Common myeloid progenitor, CD34-positive (primary cell): ENCODE data around the gene GGT6.

Source experiments
- CTCF ChIA-PET: fragments of 350-600 bp; sonication (Branson Sonifier 250); formaldehyde crosslinking; loops from one replicate; lab custom pipeline; 2021; ENCODE audit warnings: antibody characterized with exemption; lab: Charles Lee
- POLR2A ChIA-PET: fragments of 350-600 bp; sonication (Branson Sonifier 250); formaldehyde crosslinking; loops from one replicate; lab custom pipeline; 2021; ENCODE audit warnings: antibody characterized with exemption; lab: Charles Lee
- DNase-seq, 3 donors: peaks; one replicate each; pipeline versions ENCODE4 v3.0.0 to v3.0.0-alpha.2; 2013
- H3K27ac ChIP-seq, 2 experiments: 1 replicate in 1 of 2; 2 replicates in 1 of 2; pipeline ENCODE4 v1.7.0; 2013; ENCODE audit warnings: inconsistent platforms in 2 of 2, low read length in 2 of 2, mild to moderate bottlenecking in 2 of 2, low read depth in 1 of 2, moderate library complexity in 1 of 2; ENCODE audit not compliant: severe bottlenecking in 2 of 2, insufficient read depth in 1 of 2, poor library complexity in 1 of 2
- H3K27me3 ChIP-seq, 5 experiments: replicated peaks in 2 of 5; 1 replicate in 3 of 5; 2 replicates in 2 of 5; pipeline versions ENCODE4 v1.6.1 to v1.7.0; 2013; ENCODE audit warnings: low read length in 4 of 5, mild to moderate bottlenecking in 2 of 5, moderate library complexity in 2 of 5, inconsistent platforms in 1 of 5; ENCODE audit not compliant: insufficient read depth in 5 of 5, control insufficient read depth in 4 of 5
- H3K36me3 ChIP-seq, 4 experiments: 1 replicate in 2 of 4; 2 replicates in 2 of 4; pipeline versions ENCODE4 v1.6.1 to v1.7.0; 2013; ENCODE audit warnings: low read length in 3 of 4, control low read depth in 1 of 4, mild to moderate bottlenecking in 1 of 4; ENCODE audit not compliant: control insufficient read depth in 4 of 4, insufficient read depth in 4 of 4
- H3K4me1 ChIP-seq, 4 experiments: 1 replicate in 3 of 4; 2 replicates in 1 of 4; pipeline versions ENCODE4 v1.6.1 to v1.7.1; 2013; ENCODE audit warnings: low read length in 3 of 4, mild to moderate bottlenecking in 3 of 4, control low read depth in 1 of 4, inconsistent platforms in 1 of 4, moderate library complexity in 1 of 4; ENCODE audit not compliant: control insufficient read depth in 4 of 4, insufficient read depth in 4 of 4; ENCODE audit errors: control extremely low read depth in 1 of 4
- H3K4me3 ChIP-seq, 7 experiments: 1 replicate in 4 of 7; 2 replicates in 3 of 7; pipeline versions ENCODE4 v1.5.1 to v1.7.0; 2013; ENCODE audit warnings: mild to moderate bottlenecking in 7 of 7, low read length in 6 of 7, moderate library complexity in 6 of 7, inconsistent platforms in 2 of 7, low read depth in 2 of 7, control low read depth in 1 of 7; ENCODE audit not compliant: insufficient read depth in 4 of 7, control insufficient read depth in 1 of 7; ENCODE audit errors: extremely low read depth in 1 of 7
- H3K9me3 ChIP-seq, 5 experiments: 1 replicate in 4 of 5; 2 replicates in 1 of 5; pipeline versions ENCODE4 v1.6.1 to v1.7.1; 2013; ENCODE audit warnings: low read length in 4 of 5, mild to moderate bottlenecking in 2 of 5, inconsistent platforms in 1 of 5, low read depth in 1 of 5, moderate library complexity in 1 of 5; ENCODE audit not compliant: control insufficient read depth in 4 of 5, insufficient read depth in 2 of 5; ENCODE audit errors: control extremely low read depth in 1 of 5
- WGBS: methylation state at CpG from one replicate; pipeline ENCODE4 v1.1.5; 2013; ENCODE audit not compliant: insufficient coverage; 5-methylcytosine and 5-hydroxymethylcytosine counted together

GGT6 gene

GRCh38 chr17:4527566-4528125, 32.7 kb downstream of the GGT6 start:
- CTCF ChIA-PET = interaction anchor here (2.0 kb wide), 1 partner anchor 9 kb away, joined by 6 read pairs; no protein-coding TSS in a partner anchor
- Histone ChIP-seq H3K4me1 (peaks cover 0 to 22% (median 11%) of the 10 kb centered on the region in 4 experiments), H3K27ac (no peak overlapping the region), H3K4me3 (no peak overlapping the region), H3K36me3 (peaks cover 0 to 64% (median 38%) of the 10 kb centered on the region in 4 experiments), H3K9me3 (no peaks in the 10 kb centered on the region), H3K27me3 (no peaks in the 10 kb centered on the region)
- POLR2A ChIA-PET = interaction anchor here (0.6 kb wide), 1 partner anchor 14 kb away, joined by 5 read pairs; no protein-coding TSS in a partner anchor
- WGBS = 92% methylated on average over 6 of the region's 12 CpGs
- DNase-seq = no peak

GRCh38 chr17:4527134-4527533, 33.2 kb downstream of the GGT6 start:
- Histone ChIP-seq H3K4me1 (peaks cover 0 to 17% (median 8%) of the 10 kb centered on the region in 4 experiments), H3K9me3 (no peaks in the 10 kb centered on the region), H3K27me3 (no peaks in the 10 kb centered on the region), H3K27ac (no peak overlapping the region), H3K36me3 (peaks cover 0 to 64% (median 38%) of the 10 kb centered on the region in 4 experiments), H3K4me3 (no peak overlapping the region)
- ChIA-PET POLR2A (interaction anchor here (0.6 kb wide), 1 partner anchor 13 kb away, joined by 5 read pairs; no protein-coding TSS in a partner anchor), CTCF (interaction anchor here (2.0 kb wide), 1 partner anchor 9 kb away, joined by 6 read pairs; no protein-coding TSS in a partner anchor)
- no CpG with 5 or more reads among the region's 1 CpG for WGBS
- no peak for DNase-seq

GRCh38 chr17:4525691-4526397, 34.5 kb downstream of the GGT6 start:
- POLR2A ChIA-PET = no interaction called here
- DNase-seq = no peak
- CTCF ChIA-PET = interaction anchor here (0.6 to 2.1 kb wide), 6 partner anchors 9 to 442 kb away, joined by 3 to 9 read pairs (median 5); no protein-coding TSS in a partner anchor

GRCh38 chr17:4523946-4524345, 36.4 kb downstream of the GGT6 start:
- POLR2A ChIA-PET = no interaction called here
- H3K4me1 ChIP-seq = peaks cover 0 to under 1% (median 0%) of the 10 kb centered on the region in 4 experiments
- no peaks in the 10 kb centered on the region for H3K9me3 ChIP-seq
- no peak overlapping the region for H3K27ac ChIP-seq
- no peaks in the 10 kb centered on the region for H3K27me3 ChIP-seq
- no peak for DNase-seq
- H3K4me3 ChIP-seq = no peak overlapping the region
- WGBS = 100% methylated on average over 2 of the region's 8 CpGs
- CTCF ChIA-PET = interaction anchor here (1.0 to 1.6 kb wide), 2 partner anchors 14 to 23 kb away, joined by 3 to 6 read pairs; no protein-coding TSS in a partner anchor
- H3K36me3 ChIP-seq = peaks cover 2 to 70% (median 41%) of the 10 kb centered on the region in 4 experiments

More at GRCh38 chr17:4525691-4526397, 34.5 kb downstream of the GGT6 start:
- H3K4me3 ChIP-seq = no peak overlapping the region
- peaks cover 0 to 4% (median 2%) of the 10 kb centered on the region in 4 experiments for H3K4me1 ChIP-seq
- peaks cover 2 to 66% (median 40%) of the 10 kb centered on the region in 4 experiments for H3K36me3 ChIP-seq
- H3K27ac ChIP-seq = no peak overlapping the region
- no peaks in the 10 kb centered on the region for H3K9me3 ChIP-seq
- H3K27me3 ChIP-seq = no peaks in the 10 kb centered on the region
- WGBS = 88% methylated on average over 11 of the region's 11 CpGs

GRCh38 chr17:4522661-4523060, 37.7 kb downstream of the GGT6 start:
- Histone ChIP-seq H3K4me3 (no peak overlapping the region), H3K27me3 (no peaks in the 10 kb centered on the region), H3K27ac (no peak overlapping the region), H3K36me3 (peaks cover 2 to 68% (median 43%) of the 10 kb centered on the region in 4 experiments), H3K4me1 (peaks cover 0 to 7% (median 0%) of the 10 kb centered on the region in 4 experiments), H3K9me3 (no peaks in the 10 kb centered on the region)
- DNase-seq = no peak
- whole genome bisulfite sequencing = 94% methylated on average over 6 of the region's 6 CpGs
- ChIA-PET POLR2A (no interaction called here), CTCF (interaction anchor here (1.2 to 1.6 kb wide), 3 partner anchors 9 to 43 kb away, joined by 4 to 6 read pairs (median 4); no protein-coding TSS in a partner anchor)

GRCh38 chr17:4520894-4521600, 39.3 kb downstream of the GGT6 start:
- Histone ChIP-seq H3K4me3 (no peak overlapping the region), H3K4me1 (peaks cover 0 to 7% (median 0%) of the 10 kb centered on the region in 4 experiments), H3K27me3 (no peaks in the 10 kb centered on the region), H3K27ac (no peak overlapping the region), H3K36me3 (peaks cover 4 to 75% (median 44%) of the 10 kb centered on the region in 4 experiments), H3K9me3 (no peaks in the 10 kb centered on the region)
- POLR2A ChIA-PET = no interaction called here
- no peak for DNase-seq
- WGBS = 96% methylated on average over 4 of the region's 8 CpGs
- CTCF ChIA-PET = interaction anchor here (1.0 to 1.6 kb wide), 3 partner anchors 13 to 100 kb away, joined by 3 to 6 read pairs (median 4); no protein-coding TSS in a partner anchor
